GM12878 (cell line): Measurements from ENCODE around the gene ZFPM1. TPM values are rescaled to one million over a fixed set of nuclear protein-coding genes. Genes with fewer than 3 reads are reported as not detected.
A peak's percentile ranks its signal among the peaks of the same experiment; 100 is the strongest.

Source experiments
- ASH2L ChIP-seq: fragments of 300-600, 200-600 bp; sonication (generic); IDR thresholded peaks from 2 replicates; pipeline ENCODE4 v1.6.1; 2017; ENCODE audit warnings: low read depth, mild to moderate bottlenecking, borderline replicate concordance
- HCFC1 ChIP-seq: fragments of 150-350 bp; IDR thresholded peaks from 2 replicates; pipeline ENCODE4 v1.6.1; 2014; ENCODE audit warnings: low read length
- IKZF1 ChIP-seq: fragments of 450-650 bp; conservative IDR thresholded peaks from 2 replicates; pipeline ENCODE4 v1.6.1; 2017; ENCODE audit warnings: antibody characterized with exemption, mild to moderate bottlenecking
- KLF5 ChIP-seq: fragments of 450-650 bp; IDR thresholded peaks from 2 replicates; pipeline ENCODE4 v1.6.1; 2014; ENCODE audit warnings: mild to moderate bottlenecking; ENCODE audit not compliant: partially characterized antibody
- MTA3 ChIP-seq: IDR thresholded peaks from 2 replicates; pipeline ENCODE4 v1.6.1; 2012; ENCODE audit warnings: low read length, inconsistent platforms, borderline replicate concordance
- NBN ChIP-seq: fragments of 450-650 bp; IDR thresholded peaks from 2 replicates; pipeline ENCODE4 v1.6.1; 2016
- NFIC ChIP-seq: IDR thresholded peaks from 2 replicates; pipeline ENCODE4 v1.6.1; 2012; ENCODE audit warnings: low read depth, mild to moderate bottlenecking, inconsistent platforms, low read length, moderate library complexity
- NFXL1 ChIP-seq: fragments of 450-650 bp; IDR thresholded peaks from 2 replicates; pipeline ENCODE4 v1.6.1; 2017; ENCODE audit warnings: antibody characterized with exemption, mild to moderate bottlenecking, borderline replicate concordance
- RAD51 ChIP-seq: fragments of 450-650 bp; IDR thresholded peaks from 2 replicates; pipeline ENCODE4 v1.6.1; 2016; ENCODE audit warnings: moderate library complexity, mild to moderate bottlenecking, inconsistent platforms
- SPI1 ChIP-seq: IDR thresholded peaks from 2 replicates; pipeline ENCODE4 v1.6.1; 2011; ENCODE audit warnings: low read depth, mild to moderate bottlenecking, low read length, moderate library complexity, borderline replicate concordance; ENCODE audit not compliant: insufficient read depth
- ZNF274 ChIP-seq: IDR thresholded peaks from one replicate; pipeline ENCODE4 v1.8.0; 2011; ENCODE audit not compliant: insufficient read length, insufficient read depth
- ZNF384 ChIP-seq: IDR thresholded peaks from 2 replicates; pipeline ENCODE4 v1.6.1; 2012; ENCODE audit warnings: low read depth, mild to moderate bottlenecking, low read length, improper control_type of control experiment, borderline replicate concordance
- polyA plus RNA-seq, 11 experiments: library from polyadenylated mRNA; depleted of rRNA in 4 of 11; unstranded in 6 of 11; stranded (reverse) in 5 of 11; fragments of >200 nt; fragmentation: Nextera tagmentation in 4 of 11; fragmentation: Illumina TruSeq in 1 of 11; extraction: Ambion mirVana in 4 of 11; extraction: Trizol in 1 of 11; gene quantifications; 1 replicate in 1 of 11; 2 replicates in 10 of 11; pipeline versions ENCODE4 v1.2.1 to v1.2.3, GENCODE V29; 2011 to 2016; ENCODE audit warnings: inconsistent platforms in 2 of 11, missing spikeins in 2 of 11, low read depth in 1 of 11
- total RNA-seq, 4 experiments: library from RNA; depleted of rRNA in 3 of 4; stranded (reverse); fragments of >200 nt in 3 of 4; fragmentation: Illumina TruSeq in 1 of 4; extraction: Trizol in 1 of 4; gene quantifications; 2 replicates each; pipeline versions ENCODE4 v1.2.1 to v1.2.3, GENCODE V29; 2013 to 2021
- TF ChIP-seq, protein P1 (sequence below): fragments of 450-650 bp; formaldehyde crosslinking; IDR thresholded peaks from 2 replicates; pipeline ENCODE4 v1.4.0; 2020; ENCODE audit warnings: mild to moderate bottlenecking, moderate library complexity
- TF ChIP-seq, protein P2 (sequence below): fragments of 450-650 bp; IDR thresholded peaks from 2 replicates; pipeline ENCODE4 v1.6.1; 2014; ENCODE audit warnings: mild to moderate bottlenecking
- TF ChIP-seq, protein P3 (sequence below): IDR thresholded peaks from 2 replicates; pipeline ENCODE4 v1.6.1; 2011; ENCODE audit warnings: mild to moderate bottlenecking, low read depth, low read length, moderate library complexity; ENCODE audit not compliant: insufficient replicate concordance
- TF ChIP-seq, protein P4 (sequence below): fragments of 450-650 bp; IDR thresholded peaks from 2 replicates; pipeline ENCODE4 v1.6.1; 2016; ENCODE audit warnings: mild to moderate bottlenecking
- TF ChIP-seq, protein P5 (sequence below): fragments of 450-650 bp; formaldehyde crosslinking; IDR thresholded peaks from 2 replicates; pipeline ENCODE4 v1.5.0; 2022; ENCODE audit warnings: mild to moderate bottlenecking, missing genetic modification characterization

Gene ZFPM1
- total and polyA plus RNA-seq, 10 of the 15 experiments (the other 5 are each of a cell fraction or from before 2014, with no cell fraction given), result 0.02 to 5.1 (median 0.30) TPM

DNA sequence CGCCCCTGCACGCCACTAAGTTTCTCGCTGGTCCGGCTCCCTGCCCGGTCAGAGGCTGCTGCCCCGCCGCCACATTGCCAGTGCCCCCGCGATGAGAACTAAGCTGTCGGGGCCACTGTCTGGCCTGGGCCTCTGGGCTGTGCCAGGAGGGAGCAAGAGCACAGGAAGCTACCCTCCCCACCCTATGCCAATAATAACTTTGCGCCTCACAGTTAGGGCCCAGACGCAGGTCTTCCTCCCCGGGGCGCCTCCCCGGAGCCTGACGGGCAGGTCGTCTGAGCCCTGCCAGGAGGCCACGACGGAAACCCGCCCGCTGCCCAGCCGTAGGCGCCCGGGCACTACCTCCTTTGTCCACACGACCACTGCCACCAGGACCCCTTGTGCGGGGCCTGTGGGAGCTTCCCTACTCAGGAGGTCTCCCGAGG is 1.5 kb downstream of the ZFPM1 start (continued):
- TF ChIP-seq, protein P1, sequence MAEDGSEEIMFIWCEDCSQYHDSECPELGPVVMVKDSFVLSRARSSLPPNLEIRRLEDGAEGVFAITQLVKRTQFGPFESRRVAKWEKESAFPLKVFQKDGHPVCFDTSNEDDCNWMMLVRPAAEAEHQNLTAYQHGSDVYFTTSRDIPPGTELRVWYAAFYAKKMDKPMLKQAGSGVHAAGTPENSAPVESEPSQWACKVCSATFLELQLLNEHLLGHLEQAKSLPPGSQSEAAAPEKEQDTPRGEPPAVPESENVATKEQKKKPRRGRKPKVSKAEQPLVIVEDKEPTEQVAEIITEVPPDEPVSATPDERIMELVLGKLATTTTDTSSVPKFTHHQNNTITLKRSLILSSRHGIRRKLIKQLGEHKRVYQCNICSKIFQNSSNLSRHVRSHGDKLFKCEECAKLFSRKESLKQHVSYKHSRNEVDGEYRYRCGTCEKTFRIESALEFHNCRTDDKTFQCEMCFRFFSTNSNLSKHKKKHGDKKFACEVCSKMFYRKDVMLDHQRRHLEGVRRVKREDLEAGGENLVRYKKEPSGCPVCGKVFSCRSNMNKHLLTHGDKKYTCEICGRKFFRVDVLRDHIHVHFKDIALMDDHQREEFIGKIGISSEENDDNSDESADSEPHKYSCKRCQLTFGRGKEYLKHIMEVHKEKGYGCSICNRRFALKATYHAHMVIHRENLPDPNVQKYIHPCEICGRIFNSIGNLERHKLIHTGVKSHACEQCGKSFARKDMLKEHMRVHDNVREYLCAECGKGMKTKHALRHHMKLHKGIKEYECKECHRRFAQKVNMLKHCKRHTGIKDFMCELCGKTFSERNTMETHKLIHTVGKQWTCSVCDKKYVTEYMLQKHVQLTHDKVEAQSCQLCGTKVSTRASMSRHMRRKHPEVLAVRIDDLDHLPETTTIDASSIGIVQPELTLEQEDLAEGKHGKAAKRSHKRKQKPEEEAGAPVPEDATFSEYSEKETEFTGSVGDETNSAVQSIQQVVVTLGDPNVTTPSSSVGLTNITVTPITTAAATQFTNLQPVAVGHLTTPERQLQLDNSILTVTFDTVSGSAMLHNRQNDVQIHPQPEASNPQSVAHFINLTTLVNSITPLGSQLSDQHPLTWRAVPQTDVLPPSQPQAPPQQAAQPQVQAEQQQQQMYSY (CRISPR knock-in tag), result no peak
- TF ChIP-seq, protein P2, sequence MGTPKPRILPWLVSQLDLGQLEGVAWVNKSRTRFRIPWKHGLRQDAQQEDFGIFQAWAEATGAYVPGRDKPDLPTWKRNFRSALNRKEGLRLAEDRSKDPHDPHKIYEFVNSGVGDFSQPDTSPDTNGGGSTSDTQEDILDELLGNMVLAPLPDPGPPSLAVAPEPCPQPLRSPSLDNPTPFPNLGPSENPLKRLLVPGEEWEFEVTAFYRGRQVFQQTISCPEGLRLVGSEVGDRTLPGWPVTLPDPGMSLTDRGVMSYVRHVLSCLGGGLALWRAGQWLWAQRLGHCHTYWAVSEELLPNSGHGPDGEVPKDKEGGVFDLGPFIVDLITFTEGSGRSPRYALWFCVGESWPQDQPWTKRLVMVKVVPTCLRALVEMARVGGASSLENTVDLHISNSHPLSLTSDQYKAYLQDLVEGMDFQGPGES, result no peak
- TF ChIP-seq IKZF1 (peak; percentile 13; the same call in 1 of the 2 replicates), ASH2L (no peak), HCFC1 (no peak), NBN (no peak), ZNF384 (no peak), SPI1 (no peak), MTA3 (no peak), NFIC (no peak), RAD51 (no peak), NFXL1 (no peak), ZNF274 (no peak), KLF5 (no peak)
- TF ChIP-seq, protein P3, sequence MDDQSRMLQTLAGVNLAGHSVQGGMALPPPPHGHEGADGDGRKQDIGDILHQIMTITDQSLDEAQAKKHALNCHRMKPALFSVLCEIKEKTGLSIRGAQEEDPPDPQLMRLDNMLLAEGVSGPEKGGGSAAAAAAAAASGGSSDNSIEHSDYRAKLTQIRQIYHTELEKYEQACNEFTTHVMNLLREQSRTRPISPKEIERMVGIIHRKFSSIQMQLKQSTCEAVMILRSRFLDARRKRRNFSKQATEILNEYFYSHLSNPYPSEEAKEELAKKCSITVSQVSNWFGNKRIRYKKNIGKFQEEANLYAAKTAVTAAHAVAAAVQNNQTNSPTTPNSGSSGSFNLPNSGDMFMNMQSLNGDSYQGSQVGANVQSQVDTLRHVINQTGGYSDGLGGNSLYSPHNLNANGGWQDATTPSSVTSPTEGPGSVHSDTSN, result peak; percentile 32
- TF ChIP-seq, protein P4, sequence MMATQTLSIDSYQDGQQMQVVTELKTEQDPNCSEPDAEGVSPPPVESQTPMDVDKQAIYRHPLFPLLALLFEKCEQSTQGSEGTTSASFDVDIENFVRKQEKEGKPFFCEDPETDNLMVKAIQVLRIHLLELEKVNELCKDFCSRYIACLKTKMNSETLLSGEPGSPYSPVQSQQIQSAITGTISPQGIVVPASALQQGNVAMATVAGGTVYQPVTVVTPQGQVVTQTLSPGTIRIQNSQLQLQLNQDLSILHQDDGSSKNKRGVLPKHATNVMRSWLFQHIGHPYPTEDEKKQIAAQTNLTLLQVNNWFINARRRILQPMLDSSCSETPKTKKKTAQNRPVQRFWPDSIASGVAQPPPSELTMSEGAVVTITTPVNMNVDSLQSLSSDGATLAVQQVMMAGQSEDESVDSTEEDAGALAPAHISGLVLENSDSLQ, result peak; percentile 73
- TF ChIP-seq, protein P5, sequence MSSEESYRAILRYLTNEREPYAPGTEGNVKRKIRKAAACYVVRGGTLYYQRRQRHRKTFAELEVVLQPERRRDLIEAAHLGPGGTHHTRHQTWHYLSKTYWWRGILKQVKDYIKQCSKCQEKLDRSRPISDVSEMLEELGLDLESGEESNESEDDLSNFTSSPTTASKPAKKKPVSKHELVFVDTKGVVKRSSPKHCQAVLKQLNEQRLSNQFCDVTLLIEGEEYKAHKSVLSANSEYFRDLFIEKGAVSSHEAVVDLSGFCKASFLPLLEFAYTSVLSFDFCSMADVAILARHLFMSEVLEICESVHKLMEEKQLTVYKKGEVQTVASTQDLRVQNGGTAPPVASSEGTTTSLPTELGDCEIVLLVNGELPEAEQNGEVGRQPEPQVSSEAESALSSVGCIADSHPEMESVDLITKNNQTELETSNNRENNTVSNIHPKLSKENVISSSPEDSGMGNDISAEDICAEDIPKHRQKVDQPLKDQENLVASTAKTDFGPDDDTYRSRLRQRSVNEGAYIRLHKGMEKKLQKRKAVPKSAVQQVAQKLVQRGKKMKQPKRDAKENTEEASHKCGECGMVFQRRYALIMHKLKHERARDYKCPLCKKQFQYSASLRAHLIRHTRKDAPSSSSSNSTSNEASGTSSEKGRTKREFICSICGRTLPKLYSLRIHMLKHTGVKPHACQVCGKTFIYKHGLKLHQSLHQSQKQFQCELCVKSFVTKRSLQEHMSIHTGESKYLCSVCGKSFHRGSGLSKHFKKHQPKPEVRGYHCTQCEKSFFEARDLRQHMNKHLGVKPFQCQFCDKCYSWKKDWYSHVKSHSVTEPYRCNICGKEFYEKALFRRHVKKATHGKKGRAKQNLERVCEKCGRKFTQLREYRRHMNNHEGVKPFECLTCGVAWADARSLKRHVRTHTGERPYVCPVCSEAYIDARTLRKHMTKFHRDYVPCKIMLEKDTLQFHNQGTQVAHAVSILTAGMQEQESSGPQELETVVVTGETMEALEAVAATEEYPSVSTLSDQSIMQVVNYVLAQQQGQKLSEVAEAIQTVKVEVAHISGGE, result no peak
